PFSK-1 (cell line): ENCODE measurements around the gene DOCK10.

Experiments used
- FOXP2 ChIP-seq: optimal IDR thresholded peaks from 2 replicates; pipeline ENCODE3; 2011; ENCODE audit warnings: borderline replicate concordance, control low read depth, inconsistent platforms; ENCODE audit not compliant: insufficient read depth; ENCODE audit errors: extremely low read length, extremely low read depth
- POLR2AphosphoS5 ChIP-seq: IDR thresholded peaks from 2 replicates; pipeline ENCODE4 v1.6.1; 2012; ENCODE audit warnings: low read depth, mild to moderate bottlenecking, control low read depth, low read length, moderate library complexity
- SIN3A ChIP-seq: IDR thresholded peaks from 2 replicates; pipeline ENCODE4 v1.6.1; 2012; ENCODE audit warnings: mild to moderate bottlenecking, low read length, moderate library complexity, borderline replicate concordance; ENCODE audit not compliant: insufficient read depth
- TAF1 ChIP-seq: IDR thresholded peaks from 2 replicates; pipeline ENCODE4 v1.6.1; 2012; ENCODE audit warnings: low read length, control low read depth, borderline replicate concordance; ENCODE audit not compliant: insufficient read depth
- TF ChIP-seq, protein P1 (sequence below), 2 experiments: IDR thresholded peaks; 2 replicates each; pipeline versions ENCODE4 v1.6.1 to v1.8.0; 2011 to 2012; ENCODE audit warnings: low read depth in 2 of 2, low read length in 2 of 2, control low read depth in 1 of 2, inconsistent platforms in 1 of 2, mild to moderate bottlenecking in 1 of 2, moderate library complexity in 1 of 2; ENCODE audit not compliant: insufficient read depth in 1 of 2

The DOCK10 gene

DNA sequence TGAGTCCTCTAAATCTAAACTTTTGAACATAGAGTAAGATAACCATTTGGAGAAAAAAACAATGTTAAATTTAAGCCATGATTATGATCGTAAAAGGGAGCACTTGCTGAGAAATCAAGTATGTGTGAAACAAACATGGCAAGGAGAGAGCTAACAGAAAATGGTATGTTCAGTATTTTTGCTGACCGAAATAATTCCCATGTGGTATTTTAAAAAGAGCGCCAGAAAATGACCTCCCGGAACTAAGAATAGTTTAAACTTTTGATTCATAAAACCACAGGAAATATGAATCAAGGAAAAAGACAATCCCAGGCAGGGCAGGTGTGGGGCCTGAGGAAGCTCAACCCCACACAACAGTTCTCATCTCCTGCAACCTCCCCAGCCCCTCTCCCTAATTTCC, 74.2 kb downstream of the DOCK10 start:
- TF ChIP-seq FOXP2 (no peak), SIN3A (no peak), POLR2AphosphoS5 (no peak), TAF1 (no peak)
- TF ChIP-seq, protein P1, sequence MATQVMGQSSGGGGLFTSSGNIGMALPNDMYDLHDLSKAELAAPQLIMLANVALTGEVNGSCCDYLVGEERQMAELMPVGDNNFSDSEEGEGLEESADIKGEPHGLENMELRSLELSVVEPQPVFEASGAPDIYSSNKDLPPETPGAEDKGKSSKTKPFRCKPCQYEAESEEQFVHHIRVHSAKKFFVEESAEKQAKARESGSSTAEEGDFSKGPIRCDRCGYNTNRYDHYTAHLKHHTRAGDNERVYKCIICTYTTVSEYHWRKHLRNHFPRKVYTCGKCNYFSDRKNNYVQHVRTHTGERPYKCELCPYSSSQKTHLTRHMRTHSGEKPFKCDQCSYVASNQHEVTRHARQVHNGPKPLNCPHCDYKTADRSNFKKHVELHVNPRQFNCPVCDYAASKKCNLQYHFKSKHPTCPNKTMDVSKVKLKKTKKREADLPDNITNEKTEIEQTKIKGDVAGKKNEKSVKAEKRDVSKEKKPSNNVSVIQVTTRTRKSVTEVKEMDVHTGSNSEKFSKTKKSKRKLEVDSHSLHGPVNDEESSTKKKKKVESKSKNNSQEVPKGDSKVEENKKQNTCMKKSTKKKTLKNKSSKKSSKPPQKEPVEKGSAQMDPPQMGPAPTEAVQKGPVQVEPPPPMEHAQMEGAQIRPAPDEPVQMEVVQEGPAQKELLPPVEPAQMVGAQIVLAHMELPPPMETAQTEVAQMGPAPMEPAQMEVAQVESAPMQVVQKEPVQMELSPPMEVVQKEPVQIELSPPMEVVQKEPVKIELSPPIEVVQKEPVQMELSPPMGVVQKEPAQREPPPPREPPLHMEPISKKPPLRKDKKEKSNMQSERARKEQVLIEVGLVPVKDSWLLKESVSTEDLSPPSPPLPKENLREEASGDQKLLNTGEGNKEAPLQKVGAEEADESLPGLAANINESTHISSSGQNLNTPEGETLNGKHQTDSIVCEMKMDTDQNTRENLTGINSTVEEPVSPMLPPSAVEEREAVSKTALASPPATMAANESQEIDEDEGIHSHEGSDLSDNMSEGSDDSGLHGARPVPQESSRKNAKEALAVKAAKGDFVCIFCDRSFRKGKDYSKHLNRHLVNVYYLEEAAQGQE (IDR thresholded peaks at IDR 0.05; ENCODE audit: insufficient read depth in 1 of 2, low read depth in 2 of 2, low read length in 2 of 2) = no peak

GRCh38 chr2:224966613-224967012, 75.7 kb downstream of the DOCK10 start:
- TF ChIP-seq, protein P1 (IDR thresholded peaks at IDR 0.05; ENCODE audit: insufficient read depth in 1 of 2, low read depth in 2 of 2, low read length in 2 of 2) = no peak
- no peak for TF ChIP-seq FOXP2
- no peak for TF ChIP-seq TAF1
- TF ChIP-seq POLR2AphosphoS5 = no peak
- TF ChIP-seq SIN3A = no peak

DNA sequence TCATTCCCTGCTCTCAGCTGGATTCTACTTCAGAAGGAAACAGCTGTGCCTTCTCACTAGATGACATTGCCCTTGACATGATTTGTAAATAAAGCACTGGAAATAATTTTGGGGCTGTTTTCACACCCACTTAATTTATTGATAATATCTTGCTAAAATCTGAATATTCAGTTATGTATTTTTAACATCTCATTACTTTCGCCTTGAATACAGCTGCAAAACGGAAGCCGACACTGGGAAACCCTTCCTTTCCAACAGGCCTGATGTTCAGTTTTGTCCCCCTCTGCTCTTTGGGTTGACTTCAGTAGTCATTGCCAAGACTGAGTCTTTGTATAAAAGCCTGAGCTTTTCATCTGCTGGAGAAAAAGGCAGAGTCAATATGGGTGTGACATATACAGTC, 82.7 kb downstream of the DOCK10 start:
- TF ChIP-seq TAF1 = no peak
- TF ChIP-seq FOXP2 = no peak
- no peak for TF ChIP-seq POLR2AphosphoS5
- no peak for TF ChIP-seq SIN3A
- TF ChIP-seq, protein P1 (IDR thresholded peaks at IDR 0.05; ENCODE audit: insufficient read depth in 1 of 2, low read depth in 2 of 2, low read length in 2 of 2) = no peak

DNA sequence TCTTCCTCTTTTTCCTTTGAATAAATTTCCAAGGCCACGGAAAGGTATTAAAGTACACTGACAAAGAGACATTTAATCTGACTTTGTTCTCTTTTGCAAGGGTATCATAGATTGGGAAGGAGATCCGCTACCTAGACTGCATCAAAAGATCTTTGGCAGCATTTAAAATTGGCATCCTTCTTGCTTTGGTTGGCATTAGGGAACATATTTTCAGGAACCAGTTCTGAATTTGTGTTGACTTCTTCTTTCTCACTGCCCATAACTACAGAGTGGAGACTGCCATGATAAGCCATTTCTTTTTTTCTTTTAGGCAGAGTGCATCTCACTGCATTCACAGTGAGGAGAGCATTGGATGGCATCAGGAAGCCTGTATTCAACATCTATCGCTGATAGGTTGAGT, 83.4 kb downstream of the DOCK10 start:
- TF ChIP-seq TAF1 (no peak), FOXP2 (no peak), SIN3A (no peak), POLR2AphosphoS5 (no peak)
- TF ChIP-seq, protein P1 (IDR thresholded peaks at IDR 0.05; ENCODE audit: insufficient read depth in 1 of 2, low read depth in 2 of 2, low read length in 2 of 2) = no peak

DNA sequence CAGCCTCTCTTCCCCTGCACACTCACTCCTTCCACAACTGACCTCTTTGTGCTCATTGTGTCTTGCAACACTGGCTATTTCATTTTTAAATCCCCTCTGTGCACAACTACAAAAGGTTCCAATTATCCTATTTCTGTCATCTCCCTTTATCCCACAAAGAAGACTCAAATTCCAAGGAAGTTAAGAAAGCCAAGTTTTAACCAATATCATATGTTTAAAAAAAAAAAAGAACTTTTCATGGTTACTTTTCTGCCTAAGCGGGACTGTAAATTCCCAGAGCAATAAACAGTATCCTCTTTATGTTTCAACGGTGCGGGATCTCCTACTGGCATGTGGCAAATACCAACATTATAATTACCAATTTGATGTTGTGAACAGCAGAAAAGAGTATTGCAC, 83.8 kb downstream of the DOCK10 start:
- TF ChIP-seq SIN3A (no peak), TAF1 (no peak), POLR2AphosphoS5 (no peak), FOXP2 (no peak)
- TF ChIP-seq, protein P1 (IDR thresholded peaks at IDR 0.05; ENCODE audit: insufficient read depth in 1 of 2, low read depth in 2 of 2, low read length in 2 of 2) = no peak
